ENCODE results near the gene MXD1.

The MXD1 gene

DNA sequence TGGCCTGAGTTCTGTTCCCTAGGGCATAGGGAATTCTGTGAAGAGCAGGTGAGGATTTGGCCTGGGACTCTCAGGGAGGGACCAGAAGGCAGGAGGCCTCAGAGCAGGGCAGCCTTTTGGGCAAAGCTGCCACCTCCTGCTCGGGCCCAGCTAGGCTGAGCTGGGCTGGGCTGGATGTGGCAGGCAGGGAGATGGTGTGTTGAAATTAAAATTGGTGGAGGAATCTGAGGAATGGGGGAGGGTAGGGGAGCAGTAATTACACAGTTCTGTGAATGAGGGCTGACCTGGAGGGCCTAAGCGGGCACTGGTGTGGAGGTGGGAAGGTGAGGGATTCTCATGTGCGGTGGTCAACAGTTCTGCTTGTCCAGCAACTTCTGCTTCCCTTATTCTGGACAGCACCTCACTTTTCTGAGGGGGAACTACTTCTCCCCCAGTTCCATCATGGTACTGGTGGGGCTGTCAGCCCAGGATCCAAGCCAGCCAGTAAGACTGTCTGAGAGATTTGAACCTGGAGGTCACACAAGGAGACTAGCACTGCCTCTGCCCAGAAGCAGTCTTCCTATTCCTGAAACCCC, 68.6 kb downstream of the MXD1 start:
- no peak overlapping the region for H3K27ac ChIP-seq (ENCODE audit: low read depth, low read length)
- H2AFZ ChIP-seq (ENCODE audit: insufficient read depth, low read length, poor library complexity): no peak overlapping the region
- H3K4ac ChIP-seq (ENCODE audit: low read depth, low read length): no peak overlapping the region
- H3K4me2 ChIP-seq (ENCODE audit: low read length): no peak overlapping the region
- H2BK12ac ChIP-seq (ENCODE audit: low read length): no peak overlapping the region
- no peak overlapping the region for H4K91ac ChIP-seq (ENCODE audit: low read depth, low read length)
- H2BK120ac ChIP-seq (ENCODE audit: insufficient read depth, low read length, poor library complexity): no peak overlapping the region
- no peaks in the 10 kb centered on the region for H3K79me2 ChIP-seq (ENCODE audit: control insufficient read depth, insufficient read depth, low read length, poor library complexity)
- no peaks in the 10 kb centered on the region for H3K36me3 ChIP-seq (ENCODE audit: control insufficient read depth in 1 of 2, insufficient read depth in 2 of 2, low read length in 2 of 2)
- peaks cover 5% of the 10 kb centered on the region for H3K79me1 ChIP-seq (ENCODE audit: low read length)
- no peak overlapping the region for H4K8ac ChIP-seq (ENCODE audit: low read depth, low read length)
- no peaks in the 10 kb centered on the region for H3K9me3 ChIP-seq (ENCODE audit: insufficient read depth, low read depth, low read length)
- H4K12ac ChIP-seq (ENCODE audit: low read depth, low read length): no peak overlapping the region
- H3K14ac ChIP-seq (ENCODE audit: low read length): no peak overlapping the region
- H2AK5ac ChIP-seq (ENCODE audit: low read length): no peak overlapping the region
- no peak overlapping the region for H3K23ac ChIP-seq (ENCODE audit: low read length)
- H2BK5ac ChIP-seq (ENCODE audit: low read depth, low read length, poor library complexity): no peak overlapping the region
- H3K18ac ChIP-seq (ENCODE audit: low read length): no peak overlapping the region
- H3K4me3 ChIP-seq (ENCODE audit: low read depth, low read length): no peak overlapping the region
- DNase-seq: no peak
- WGBS (ENCODE audit: extremely low coverage, insufficient coverage, insufficient read length): no CpG with 5 or more reads among the region's 3 CpGs
- no peaks in the 10 kb centered on the region for H3K27me3 ChIP-seq (ENCODE audit: insufficient read depth, low read length)
- peaks cover 3 to 6% of the 10 kb centered on the region in 2 experiments for H3K4me1 ChIP-seq (ENCODE audit: control insufficient read depth in 1 of 2, insufficient read depth in 2 of 2, low read length in 2 of 2)
- no peak overlapping the region for H3K9ac ChIP-seq (ENCODE audit: low read length)

GRCh38 chr2:69985216-69985615, 70.3 kb downstream of the MXD1 start:
- no peak overlapping the region for H3K4me3 ChIP-seq (ENCODE audit: low read depth, low read length)
- no peaks in the 10 kb centered on the region for H3K27me3 ChIP-seq (ENCODE audit: insufficient read depth, low read length)
- DNase-seq: no peak
- no peak overlapping the region for H4K8ac ChIP-seq (ENCODE audit: low read depth, low read length)
- no peak overlapping the region for H4K12ac ChIP-seq (ENCODE audit: low read depth, low read length)
- no peaks in the 10 kb centered on the region for H3K36me3 ChIP-seq (ENCODE audit: control insufficient read depth in 1 of 2, insufficient read depth in 2 of 2, low read length in 2 of 2)
- no peaks in the 10 kb centered on the region for H3K9me3 ChIP-seq (ENCODE audit: insufficient read depth, low read depth, low read length)
- H3K4me2 ChIP-seq (ENCODE audit: low read length): no peak overlapping the region
- H2BK12ac ChIP-seq (ENCODE audit: low read length): no peak overlapping the region
- H3K79me2 ChIP-seq (ENCODE audit: control insufficient read depth, insufficient read depth, low read length, poor library complexity): no peaks in the 10 kb centered on the region
- H3K4ac ChIP-seq (ENCODE audit: low read depth, low read length): no peak overlapping the region
- no peak overlapping the region for H4K91ac ChIP-seq (ENCODE audit: low read depth, low read length)
- H3K9ac ChIP-seq (ENCODE audit: low read length): no peak overlapping the region
- H3K18ac ChIP-seq (ENCODE audit: low read length): no peak overlapping the region
- no peak overlapping the region for H2BK5ac ChIP-seq (ENCODE audit: low read depth, low read length, poor library complexity)
- H3K79me1 ChIP-seq (ENCODE audit: low read length): no peaks in the 10 kb centered on the region
- no peak overlapping the region for H2AFZ ChIP-seq (ENCODE audit: insufficient read depth, low read length, poor library complexity)
- no peak overlapping the region for H3K23ac ChIP-seq (ENCODE audit: low read length)
- H2AK5ac ChIP-seq (ENCODE audit: low read length): no peak overlapping the region
- WGBS (ENCODE audit: extremely low coverage, insufficient coverage, insufficient read length): no CpG with 5 or more reads among the region's 3 CpGs
- H3K4me1 ChIP-seq (ENCODE audit: control insufficient read depth in 1 of 2, insufficient read depth in 2 of 2, low read length in 2 of 2): no peaks in the 10 kb centered on the region
- no peak overlapping the region for H3K27ac ChIP-seq (ENCODE audit: low read depth, low read length)
- no peak overlapping the region for H2BK120ac ChIP-seq (ENCODE audit: insufficient read depth, low read length, poor library complexity)
- H3K14ac ChIP-seq (ENCODE audit: low read length): no peak overlapping the region

DNA sequence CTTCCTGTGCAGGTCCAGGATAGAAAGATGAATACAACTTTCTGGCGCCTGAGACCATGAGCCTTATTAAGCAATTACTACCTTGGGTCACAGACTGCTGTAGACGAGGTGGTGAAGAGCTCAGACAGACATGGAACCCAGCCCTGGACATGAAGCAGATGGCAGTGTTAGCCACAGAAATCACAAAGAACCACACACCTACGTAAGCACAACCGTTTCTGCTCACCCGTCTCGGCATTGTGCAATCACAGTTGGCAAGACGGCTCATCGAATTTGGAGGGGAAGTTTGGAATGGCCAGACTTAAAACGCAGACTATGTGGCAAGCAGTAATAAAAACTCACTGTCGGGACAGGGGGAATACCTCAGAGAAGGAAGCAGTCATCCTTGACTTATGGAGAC, 70.8 kb downstream of the MXD1 start:
- H2AK5ac ChIP-seq (ENCODE audit: low read length): no peak overlapping the region
- H3K79me2 ChIP-seq (ENCODE audit: control insufficient read depth, insufficient read depth, low read length, poor library complexity): no peaks in the 10 kb centered on the region
- H2BK5ac ChIP-seq (ENCODE audit: low read depth, low read length, poor library complexity): no peak overlapping the region
- H3K14ac ChIP-seq (ENCODE audit: low read length): no peak overlapping the region
- H2BK120ac ChIP-seq (ENCODE audit: insufficient read depth, low read length, poor library complexity): no peak overlapping the region
- WGBS (ENCODE audit: extremely low coverage, insufficient coverage, insufficient read length): no CpG with 5 or more reads among the region's 10 CpGs
- H3K79me1 ChIP-seq (ENCODE audit: low read length): no peaks in the 10 kb centered on the region
- no peak overlapping the region for H4K8ac ChIP-seq (ENCODE audit: low read depth, low read length)
- H3K4me1 ChIP-seq (ENCODE audit: control insufficient read depth in 1 of 2, insufficient read depth in 2 of 2, low read length in 2 of 2): no peaks in the 10 kb centered on the region
- no peak overlapping the region for H3K4me3 ChIP-seq (ENCODE audit: low read depth, low read length)
- no peak overlapping the region for H3K18ac ChIP-seq (ENCODE audit: low read length)
- H2AFZ ChIP-seq (ENCODE audit: insufficient read depth, low read length, poor library complexity): no peak overlapping the region
- no peaks in the 10 kb centered on the region for H3K36me3 ChIP-seq (ENCODE audit: control insufficient read depth in 1 of 2, insufficient read depth in 2 of 2, low read length in 2 of 2)
- no peak overlapping the region for H3K27ac ChIP-seq (ENCODE audit: low read depth, low read length)
- H3K27me3 ChIP-seq (ENCODE audit: insufficient read depth, low read length): no peaks in the 10 kb centered on the region
- DNase-seq: peak in 1 of 2 donors; percentile 49
- no peak overlapping the region for H3K4ac ChIP-seq (ENCODE audit: low read depth, low read length)
- no peak overlapping the region for H3K23ac ChIP-seq (ENCODE audit: low read length)
- no peaks in the 10 kb centered on the region for H3K9me3 ChIP-seq (ENCODE audit: insufficient read depth, low read depth, low read length)
- no peak overlapping the region for H4K12ac ChIP-seq (ENCODE audit: low read depth, low read length)
- H4K91ac ChIP-seq (ENCODE audit: low read depth, low read length): no peak overlapping the region
- no peak overlapping the region for H3K4me2 ChIP-seq (ENCODE audit: low read length)
- no peak overlapping the region for H3K9ac ChIP-seq (ENCODE audit: low read length)
- no peak overlapping the region for H2BK12ac ChIP-seq (ENCODE audit: low read length)

DNA sequence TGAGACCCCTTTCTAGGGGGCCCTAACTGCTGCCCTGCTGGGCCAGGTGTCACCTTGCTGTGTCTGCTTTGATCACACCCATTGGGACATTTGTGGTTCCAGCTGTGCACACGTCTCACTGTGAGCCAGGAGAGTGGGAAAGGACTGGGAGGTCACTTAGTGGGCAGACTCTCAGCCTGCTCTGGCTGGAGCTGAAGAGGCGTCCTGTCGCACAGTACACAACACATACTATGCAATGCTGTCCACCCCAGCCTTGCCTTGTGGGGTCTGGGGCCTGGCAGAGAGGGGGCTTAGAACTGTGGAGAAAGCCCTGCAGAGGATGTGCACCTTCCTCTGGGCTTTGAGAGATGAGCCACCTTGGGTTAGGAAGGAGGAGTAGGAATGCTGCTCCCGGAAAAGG, 71.8 kb downstream of the MXD1 start:
- no CpG with 5 or more reads among the region's 4 CpGs for WGBS (ENCODE audit: extremely low coverage, insufficient coverage, insufficient read length)

More for the DNA sequence above, 71.8 kb downstream of the MXD1 start:
- Histone ChIP-seq H3K27me3 (ENCODE audit: insufficient read depth, low read length) (no peaks in the 10 kb centered on the region), H3K23ac (ENCODE audit: low read length) (no peak overlapping the region), H3K79me2 (ENCODE audit: control insufficient read depth, insufficient read depth, low read length, poor library complexity) (no peaks in the 10 kb centered on the region), H3K27ac (ENCODE audit: low read depth, low read length) (no peak overlapping the region), H4K91ac (ENCODE audit: low read depth, low read length) (no peak overlapping the region), H3K14ac (ENCODE audit: low read length) (no peak overlapping the region), H4K8ac (ENCODE audit: low read depth, low read length) (no peak overlapping the region), H2BK12ac (ENCODE audit: low read length) (no peak overlapping the region), H3K4me3 (ENCODE audit: low read depth, low read length) (no peak overlapping the region), H3K4me2 (ENCODE audit: low read length) (no peak overlapping the region), H3K4ac (ENCODE audit: low read depth, low read length) (no peak overlapping the region), H2AK5ac (ENCODE audit: low read length) (no peak overlapping the region), H3K4me1 (ENCODE audit: control insufficient read depth in 1 of 2, insufficient read depth in 2 of 2, low read length in 2 of 2) (no peaks in the 10 kb centered on the region), H3K9me3 (ENCODE audit: insufficient read depth, low read depth, low read length) (no peaks in the 10 kb centered on the region), H2BK120ac (ENCODE audit: insufficient read depth, low read length, poor library complexity) (no peak overlapping the region), H3K79me1 (ENCODE audit: low read length) (no peaks in the 10 kb centered on the region), H2AFZ (ENCODE audit: insufficient read depth, low read length, poor library complexity) (no peak overlapping the region), H4K12ac (ENCODE audit: low read depth, low read length) (no peak overlapping the region), H3K36me3 (ENCODE audit: control insufficient read depth in 1 of 2, insufficient read depth in 2 of 2, low read length in 2 of 2) (no peaks in the 10 kb centered on the region), H3K9ac (ENCODE audit: low read length) (no peak overlapping the region), H2BK5ac (ENCODE audit: low read depth, low read length, poor library complexity) (no peak overlapping the region), H3K18ac (ENCODE audit: low read length) (no peak overlapping the region)
- no peak for DNase-seq

All from trophoblast cell (in vitro differentiated cells and primary cell).